ENCODE measurements around the gene TMEM132A.

TMEM132A gene

GRCh38 chr11:60939855-60940254 lies 15.6 kb downstream of the TMEM132A start:
- no peak for DNase-seq

- no peak for DNase-seq
These were observed 17.3 kb downstream of the TMEM132A start for GRCh38 chr11:60941371-60942119.

GRCh38 chr11:60942219-60942618 lies 18.0 kb downstream of the TMEM132A start:
- DNase-seq, result peak; percentile 47

GRCh38 chr11:60942970-60943565 lies 18.8 kb downstream of the TMEM132A start:
- peak; percentile 97 for DNase-seq

GRCh38 chr11:60944490-60945294 lies 20.4 kb downstream of the TMEM132A start:
- no peak for DNase-seq

GRCh38 chr11:60945295-60945667 lies 21.0 kb downstream of the TMEM132A start:
- no peak for DNase-seq

- DNase-seq, result no peak
These were observed 22.5 kb downstream of the TMEM132A start for GRCh38 chr11:60946601-60947264.

GRCh38 chr11:60947700-60948099 lies 23.4 kb downstream of the TMEM132A start:
- DNase-seq, result no peak

GRCh38 chr11:60948250-60948649 lies 24.0 kb downstream of the TMEM132A start:
- no peak for DNase-seq

- DNase-seq, result no peak
These were observed 25.8 kb downstream of the TMEM132A start for GRCh38 chr11:60950024-60950423.

- no peak for DNase-seq
These were observed 26.8 kb downstream of the TMEM132A start for GRCh38 chr11:60950933-60951605.

- DNase-seq, result no peak
These were observed 27.3 kb downstream of the TMEM132A start for GRCh38 chr11:60951606-60951903.

- DNase-seq, result no peak
These were observed 27.9 kb downstream of the TMEM132A start, which contains the start of gene SLC15A3 for GRCh38 chr11:60951904-60952741. Gene SLC15A3 (minus strand): TSS chr11:60952176. CDS start chr11:60951551, 625 bp downstream.

- no peak for DNase-seq
These were observed 28.5 kb downstream of the TMEM132A start for GRCh38 chr11:60952742-60953170.

GRCh38 chr11:60953781-60954180 lies 29.5 kb downstream of the TMEM132A start:
- no peak for DNase-seq

- DNase-seq, result no peak
These were observed 30.2 kb downstream of the TMEM132A start for GRCh38 chr11:60954421-60954820.

GRCh38 chr11:60955571-60955970 lies 31.3 kb downstream of the TMEM132A start:
- DNase-seq, result no peak

GRCh38 chr11:60957188-60957587 lies 32.9 kb downstream of the TMEM132A start:
- no peak for DNase-seq

GRCh38 chr11:60959431-60959830 lies 35.2 kb downstream of the TMEM132A start:
- DNase-seq, result no peak

GRCh38 chr11:60960405-60960804 lies 36.1 kb downstream of the TMEM132A start:
- DNase-seq, result no peak

- DNase-seq, result no peak
These were observed 40.5 kb downstream of the TMEM132A start for GRCh38 chr11:60964801-60965200.

GRCh38 chr11:60966890-60967289 lies 42.6 kb downstream of the TMEM132A start:
- no peak for DNase-seq

Data from DMS153 (cell line).